HepG2 (cell line): ENCODE data around the gene SMCHD1. TPM values are rescaled to one million over a fixed set of nuclear protein-coding genes. Genes with fewer than 3 reads are reported as not detected.

ENCODE experiments used
- HNF4G ChIP-seq, 2 experiments: sonication (generic) in 1 of 2; formaldehyde crosslinking in 1 of 2; IDR thresholded peaks; 2 replicates each; pipeline versions ENCODE4 v1.4.0 to v1.6.1; 2011 to 2020; ENCODE audit warnings: borderline replicate concordance in 2 of 2, low read depth in 2 of 2, mild to moderate bottlenecking in 2 of 2, low read length in 1 of 2, missing genetic modification reagents in 1 of 2, moderate library complexity in 1 of 2
- MTA1 ChIP-seq: sonication (generic); formaldehyde crosslinking; IDR thresholded peaks from 2 replicates; pipeline ENCODE4 v1.4.0; 2020; ENCODE audit warnings: missing genetic modification reagents, mild to moderate bottlenecking, borderline replicate concordance
- NPAS2 ChIP-seq: sonication (generic); formaldehyde crosslinking; IDR thresholded peaks from 2 replicates; pipeline ENCODE4 v1.8.0; 2022; ENCODE audit warnings: mild to moderate bottlenecking, missing genetic modification reagents, borderline replicate concordance
- ZNF724P ChIP-seq: sonication (generic); formaldehyde crosslinking; IDR thresholded peaks from 2 replicates; pipeline ENCODE4 v1.8.0; 2022; ENCODE audit warnings: missing genetic modification reagents, borderline replicate concordance
- ZNF749 ChIP-seq: sonication (generic); formaldehyde crosslinking; IDR thresholded peaks from 2 replicates; pipeline ENCODE4 v1.8.0; 2022; ENCODE audit warnings: mild to moderate bottlenecking, missing genetic modification reagents, moderate library complexity, borderline replicate concordance
- polyA plus RNA-seq, 8 experiments: library from polyadenylated mRNA; depleted of rRNA in 3 of 8; stranded (reverse) in 7 of 8; unstranded in 1 of 8; fragments of >200 nt; fragmentation: Illumina TruSeq in 4 of 8; extraction: Trizol in 4 of 8; gene quantifications; 2 replicates each; pipeline versions ENCODE4 v1.2.1 to v1.2.3, GENCODE V29; 2011 to 2016; ENCODE audit warnings: low read depth in 4 of 8, missing spikeins in 1 of 8, mixed read lengths in 1 of 8; ENCODE audit not compliant: insufficient read depth in 1 of 8
- total RNA-seq, 5 experiments: library from RNA; depleted of rRNA; stranded (reverse); fragments of >200 nt; fragmentation: Illumina TruSeq; extraction: Trizol; gene quantifications; 2 replicates each; pipeline ENCODE4 v1.2.3, GENCODE V29; 2016; ENCODE audit warnings: low read depth in 1 of 5
- TF ChIP-seq, protein P1 (sequence below): IDR thresholded peaks from 2 replicates; pipeline ENCODE4 v1.6.1; 2016
- TF ChIP-seq, protein P2 (sequence below): sonication (generic); formaldehyde crosslinking; IDR thresholded peaks from 2 replicates; pipeline ENCODE4 v1.4.0; 2020; ENCODE audit warnings: missing genetic modification reagents, borderline replicate concordance
- TF ChIP-seq, protein P3 (sequence below): IDR thresholded peaks from 2 replicates; pipeline ENCODE4 v1.6.1; 2012; ENCODE audit warnings: low read depth, low read length, improper control_type of control experiment

The SMCHD1 gene
- total and polyA plus RNA-seq, 2 of the 13 experiments (the other 11 are each of a cell fraction or from before 2014, with no cell fraction given): 21.4 to 93.6 TPM

DNA sequence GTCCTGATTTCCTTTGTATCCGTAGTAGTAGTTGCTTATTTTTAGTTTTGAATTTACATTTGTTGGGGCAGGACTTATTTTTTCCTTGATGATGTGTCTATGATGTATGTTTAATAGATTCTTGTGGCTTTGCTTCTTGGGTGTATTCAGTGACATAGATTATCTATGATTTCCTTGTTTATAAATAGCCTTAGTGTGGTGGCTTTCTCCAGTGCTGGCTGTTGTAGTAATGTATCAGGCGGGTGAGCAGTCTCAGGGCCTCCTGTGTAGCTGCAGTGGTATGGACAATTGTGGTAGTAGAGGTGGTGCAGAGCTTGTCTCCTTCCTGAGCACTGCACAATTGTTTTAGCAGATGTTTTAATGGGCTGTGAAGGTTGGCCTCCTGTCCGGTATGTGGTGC, 60.5 kb downstream of the SMCHD1 start (continued):
- TF ChIP-seq, protein P1, sequence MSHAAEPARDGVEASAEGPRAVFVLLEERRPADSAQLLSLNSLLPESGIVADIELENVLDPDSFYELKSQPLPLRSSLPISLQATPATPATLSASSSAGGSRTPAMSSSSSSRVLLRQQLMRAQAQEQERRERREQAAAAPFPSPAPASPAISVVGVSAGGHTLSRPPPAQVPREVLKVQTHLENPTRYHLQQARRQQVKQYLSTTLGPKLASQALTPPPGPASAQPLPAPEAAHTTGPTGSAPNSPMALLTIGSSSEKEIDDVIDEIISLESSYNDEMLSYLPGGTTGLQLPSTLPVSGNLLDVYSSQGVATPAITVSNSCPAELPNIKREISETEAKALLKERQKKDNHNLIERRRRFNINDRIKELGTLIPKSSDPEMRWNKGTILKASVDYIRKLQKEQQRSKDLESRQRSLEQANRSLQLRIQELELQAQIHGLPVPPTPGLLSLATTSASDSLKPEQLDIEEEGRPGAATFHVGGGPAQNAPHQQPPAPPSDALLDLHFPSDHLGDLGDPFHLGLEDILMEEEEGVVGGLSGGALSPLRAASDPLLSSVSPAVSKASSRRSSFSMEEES (CRISPR knock-in tag): no peak
- TF ChIP-seq NPAS2 (CRISPR knock-in tag) (no peak), MTA1 (CRISPR knock-in tag) (no peak), HNF4G (IDR thresholded peaks at IDR 0.05; ENCODE audit: borderline replicate concordance, low read depth, low read length) (no peak), HNF4G (CRISPR knock-in tag; IDR thresholded peaks at IDR 0.05; ENCODE audit: borderline replicate concordance, low read depth) (no peak), ZNF724P (CRISPR knock-in tag) (no peak), ZNF749 (CRISPR knock-in tag) (no peak)
- TF ChIP-seq, protein P2, sequence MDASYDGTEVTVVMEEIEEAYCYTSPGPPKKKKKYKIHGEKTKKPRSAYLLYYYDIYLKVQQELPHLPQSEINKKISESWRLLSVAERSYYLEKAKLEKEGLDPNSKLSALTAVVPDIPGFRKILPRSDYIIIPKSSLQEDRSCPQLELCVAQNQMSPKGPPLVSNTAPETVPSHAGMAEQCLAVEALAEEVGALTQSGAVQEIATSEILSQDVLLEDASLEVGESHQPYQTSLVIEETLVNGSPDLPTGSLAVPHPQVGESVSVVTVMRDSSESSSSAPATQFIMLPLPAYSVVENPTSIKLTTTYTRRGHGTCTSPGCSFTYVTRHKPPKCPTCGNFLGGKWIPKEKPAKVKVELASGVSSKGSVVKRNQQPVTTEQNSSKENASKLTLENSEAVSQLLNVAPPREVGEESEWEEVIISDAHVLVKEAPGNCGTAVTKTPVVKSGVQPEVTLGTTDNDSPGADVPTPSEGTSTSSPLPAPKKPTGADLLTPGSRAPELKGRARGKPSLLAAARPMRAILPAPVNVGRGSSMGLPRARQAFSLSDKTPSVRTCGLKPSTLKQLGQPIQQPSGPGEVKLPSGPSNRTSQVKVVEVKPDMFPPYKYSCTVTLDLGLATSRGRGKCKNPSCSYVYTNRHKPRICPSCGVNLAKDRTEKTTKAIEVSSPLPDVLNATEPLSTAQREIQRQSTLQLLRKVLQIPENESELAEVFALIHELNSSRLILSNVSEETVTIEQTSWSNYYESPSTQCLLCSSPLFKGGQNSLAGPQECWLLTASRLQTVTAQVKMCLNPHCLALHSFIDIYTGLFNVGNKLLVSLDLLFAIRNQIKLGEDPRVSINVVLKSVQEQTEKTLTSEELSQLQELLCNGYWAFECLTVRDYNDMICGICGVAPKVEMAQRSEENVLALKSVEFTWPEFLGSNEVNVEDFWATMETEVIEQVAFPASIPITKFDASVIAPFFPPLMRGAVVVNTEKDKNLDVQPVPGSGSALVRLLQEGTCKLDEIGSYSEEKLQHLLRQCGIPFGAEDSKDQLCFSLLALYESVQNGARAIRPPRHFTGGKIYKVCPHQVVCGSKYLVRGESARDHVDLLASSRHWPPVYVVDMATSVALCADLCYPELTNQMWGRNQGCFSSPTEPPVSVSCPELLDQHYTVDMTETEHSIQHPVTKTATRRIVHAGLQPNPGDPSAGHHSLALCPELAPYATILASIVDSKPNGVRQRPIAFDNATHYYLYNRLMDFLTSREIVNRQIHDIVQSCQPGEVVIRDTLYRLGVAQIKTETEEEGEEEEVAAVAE (CRISPR knock-in tag): no peak
- TF ChIP-seq, protein P3, sequence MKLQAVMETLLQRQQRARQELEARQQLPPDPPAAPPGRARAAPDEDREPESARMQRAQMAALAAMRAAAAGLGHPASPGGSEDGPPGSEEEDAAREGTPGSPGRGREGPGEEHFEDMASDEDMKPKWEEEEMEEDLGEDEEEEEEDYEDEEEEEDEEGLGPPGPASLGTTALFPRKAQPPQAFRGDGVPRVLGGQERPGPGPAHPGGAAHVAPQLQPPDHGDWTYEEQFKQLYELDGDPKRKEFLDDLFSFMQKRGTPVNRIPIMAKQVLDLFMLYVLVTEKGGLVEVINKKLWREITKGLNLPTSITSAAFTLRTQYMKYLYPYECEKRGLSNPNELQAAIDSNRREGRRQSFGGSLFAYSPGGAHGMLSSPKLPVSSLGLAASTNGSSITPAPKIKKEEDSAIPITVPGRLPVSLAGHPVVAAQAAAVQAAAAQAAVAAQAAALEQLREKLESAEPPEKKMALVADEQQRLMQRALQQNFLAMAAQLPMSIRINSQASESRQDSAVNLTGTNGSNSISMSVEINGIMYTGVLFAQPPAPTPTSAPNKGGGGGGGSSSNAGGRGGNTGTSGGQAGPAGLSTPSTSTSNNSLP: no peak
